Progenitor cell of endocrine pancreas (in vitro differentiated cells): ENCODE data around the gene GPR12. TPM values are rescaled to one million over a fixed set of nuclear protein-coding genes. Genes with fewer than 3 reads are reported as not detected.

Experiments
- DNase-seq: peaks from one replicate; pipeline ENCODE4 v3.0.0; 2021; ENCODE audit warnings: low spot score; ENCODE audit not compliant: unreplicated experiment
- H3K27ac Mint-ChIP-seq: 2 replicates; pipeline ENCODE4 v1.8.0; 2021; ENCODE audit warnings: mild to moderate bottlenecking, moderate library complexity, mixed read lengths
- H3K27me3 Mint-ChIP-seq: 2 replicates; pipeline ENCODE4 v1.8.0; 2021; ENCODE audit warnings: mixed read lengths
- H3K36me3 Mint-ChIP-seq: 2 replicates; pipeline ENCODE4 v1.8.0; 2022; ENCODE audit warnings: mixed read lengths; ENCODE audit not compliant: insufficient read depth
- H3K4me1 Mint-ChIP-seq: 2 replicates; pipeline ENCODE4 v1.8.0; 2021; ENCODE audit warnings: low read depth, mixed read lengths
- H3K4me3 Mint-ChIP-seq: 2 replicates; pipeline ENCODE4 v1.8.0; 2021; ENCODE audit warnings: low read depth, mild to moderate bottlenecking, moderate library complexity, mixed read lengths
- H3K9me3 Mint-ChIP-seq: 2 replicates; pipeline ENCODE4 v1.8.0; 2021; ENCODE audit warnings: low read depth, mixed read lengths
- CTCF ChIP-seq: fragments of 200-600 bp; sonication (generic); IDR thresholded peaks from one replicate; pipeline ENCODE4 v1.5.0; 2021; ENCODE audit warnings: antibody characterized with exemption, mild to moderate bottlenecking; ENCODE audit not compliant: unreplicated experiment
- total RNA-seq: library from RNA; stranded (reverse); gene quantifications from 2 replicates; pipeline ENCODE4 v1.2.1, GENCODE V29; 2021

GPR12 gene
- total RNA-seq, 1 donor from 2014 or later = not detected

- peaks cover 52% of the 10 kb centered on the region for H3K27me3 Mint-ChIP-seq
- H3K4me1 Mint-ChIP-seq = peaks cover 6% of the 10 kb centered on the region
- no peak overlapping the region for H3K27ac Mint-ChIP-seq
- H3K4me3 Mint-ChIP-seq = no peak overlapping the region
- H3K9me3 Mint-ChIP-seq = peaks cover 5% of the 10 kb centered on the region
- no peaks in the 10 kb centered on the region for H3K36me3 Mint-ChIP-seq
- no peak for DNase-seq
- TF ChIP-seq CTCF = no peak
These were observed 25.4 kb upstream of the GPR12 start for GRCh38 chr13:26785838-26786630.

GRCh38 chr13:26784704-26785639 is 24.4 kb upstream of the GPR12 start:
- H3K4me1 Mint-ChIP-seq = peaks cover 4% of the 10 kb centered on the region
- H3K36me3 Mint-ChIP-seq = no peaks in the 10 kb centered on the region
- H3K9me3 Mint-ChIP-seq = peaks cover 5% of the 10 kb centered on the region
- H3K4me3 Mint-ChIP-seq = no peak overlapping the region
- TF ChIP-seq CTCF = no peak
- H3K27me3 Mint-ChIP-seq = peaks cover 56% of the 10 kb centered on the region
- peak overlapping the region; percentile 33 for H3K27ac Mint-ChIP-seq
- DNase-seq = no peak

GRCh38 chr13:26780411-26780810 is 19.8 kb upstream of the GPR12 start:
- Mint-ChIP-seq H3K4me3 (no peak overlapping the region), H3K9me3 (peaks cover 5% of the 10 kb centered on the region), H3K27me3 (peaks cover 35% of the 10 kb centered on the region), H3K27ac (no peak overlapping the region), H3K36me3 (no peaks in the 10 kb centered on the region), H3K4me1 (peaks cover 2% of the 10 kb centered on the region)
- TF ChIP-seq CTCF = no peak
- no peak for DNase-seq

GRCh38 chr13:26779321-26779720 is 18.7 kb upstream of the GPR12 start:
- Mint-ChIP-seq H3K27ac (no peak overlapping the region), H3K4me1 (no peaks in the 10 kb centered on the region), H3K36me3 (no peaks in the 10 kb centered on the region), H3K4me3 (no peak overlapping the region), H3K9me3 (peaks cover 5% of the 10 kb centered on the region), H3K27me3 (peaks cover 24% of the 10 kb centered on the region)
- DNase-seq = no peak
- no peak for TF ChIP-seq CTCF

GRCh38 chr13:26772531-26772930 is 11.9 kb upstream of the GPR12 start:
- no peaks in the 10 kb centered on the region for H3K4me1 Mint-ChIP-seq
- no peak overlapping the region for H3K4me3 Mint-ChIP-seq
- peaks cover 11% of the 10 kb centered on the region for H3K27me3 Mint-ChIP-seq
- TF ChIP-seq CTCF = no peak
- no peak for DNase-seq
- no peaks in the 10 kb centered on the region for H3K36me3 Mint-ChIP-seq
- H3K9me3 Mint-ChIP-seq = no peaks in the 10 kb centered on the region
- no peak overlapping the region for H3K27ac Mint-ChIP-seq
